Glomerular endothelial cell (primary cell): ENCODE measurements around the gene CEP76. TPM values are rescaled to one million over a fixed set of nuclear protein-coding genes. Genes with fewer than 3 reads are reported as not detected.
"Not testable (repeated sequence)": the region's sequence is repeated elsewhere in the genome, so short reads cannot be mapped to it uniquely, and the experiment has no call there.

Experiments used
- DNase-seq: peaks from one replicate; pipeline ENCODE4 v3.0.0-alpha.2; 2011; ENCODE audit warnings: low read depth, low spot score; ENCODE audit errors: extremely low read depth
- total RNA-seq: library from RNA; depleted of rRNA; stranded (reverse); fragments of >200 nt; gene quantifications from 2 replicates; pipeline ENCODE4 v1.2.3, GENCODE V29; 2015

The CEP76 gene
- total RNA-seq, 1 donor from 2014 or later: 8.9 TPM

- DNase-seq: no peak
Measured at GRCh38 chr18:12645254-12645653, 57.3 kb downstream of the CEP76 start.

- DNase-seq: not testable (repeated sequence)
Measured at GRCh38 chr18:12643756-12644155, 58.8 kb downstream of the CEP76 start.

GRCh38 chr18:12640881-12641200, 61.7 kb downstream of the CEP76 start:
- DNase-seq: no peak

GRCh38 chr18:12639990-12640880, 62.3 kb downstream of the CEP76 start:
- DNase-seq: no peak

GRCh38 chr18:12638644-12639124, 63.8 kb downstream of the CEP76 start:
- DNase-seq: no peak

GRCh38 chr18:12637901-12638643, 64.5 kb downstream of the CEP76 start:
- no peak for DNase-seq

GRCh38 chr18:12637393-12637792, 65.1 kb downstream of the CEP76 start:
- no peak for DNase-seq

- no peak for DNase-seq
Measured at GRCh38 chr18:12631831-12632477, 70.6 kb downstream of the CEP76 start.

- DNase-seq: no peak
Measured at GRCh38 chr18:12630136-12630535, 72.4 kb downstream of the CEP76 start.

GRCh38 chr18:12628706-12629702, 73.5 kb downstream of the CEP76 start:
- DNase-seq: no peak

- DNase-seq: not testable (repeated sequence)
Measured at GRCh38 chr18:12627199-12627598, 75.3 kb downstream of the CEP76 start.

- no peak for DNase-seq
Measured at GRCh38 chr18:12625241-12625640, 77.3 kb downstream of the CEP76 start.

Other genes starting within 250 kb of the CEP76 start
- 23.0 and 24.9 TPM in 2 replicates for gene SPIRE1, start 44.6 kb downstream of the CEP76 start, total RNA-seq
- gene PSMG2, start 319 bp upstream of the CEP76 start, total RNA-seq: 71.4 and 76.6 TPM in 2 replicates
- gene PTPN2, start 181.5 kb upstream of the CEP76 start, total RNA-seq: 20.6 and 21.8 TPM in 2 replicates
- 22.5 and 25.3 TPM in 2 replicates for gene SEH1L, start 245.3 kb upstream of the CEP76 start, total RNA-seq